HG03432 (cell line): ENCODE measurements around the gene RPL35.

Source experiments
- ATAC-seq: cut with Tn5 transposase; IDR thresholded peaks from one replicate; pipeline ENCODE4 v1.9.1; 2021; ENCODE audit warnings: mild to moderate bottlenecking, moderate library complexity; ENCODE audit not compliant: unreplicated experiment

Gene RPL35

GRCh38 chr9:124861342-124862229 lies at the start of gene RPL35, which contains the start of gene ARPC5L:
Gene RPL35, minus strand, starts transcription at chr9:124861957. Its CDS starts 45 bp downstream, at chr9:124861912.
Gene ARPC5L, plus strand, starts transcription at chr9:124862130. Its CDS starts 7,161 bp downstream, at chr9:124869291.
- ATAC-seq, result peak; percentile 91

- ATAC-seq, result no peak
Observed at GRCh38 chr9:124908098-124908497, 46.3 kb upstream of the RPL35 start.

GRCh38 chr9:124906966-124907365 lies 45.2 kb upstream of the RPL35 start:
- ATAC-seq, result no peak

- no peak for ATAC-seq
Observed at GRCh38 chr9:124899845-124900244, 38.1 kb upstream of the RPL35 start.

- ATAC-seq, result no peak
Observed at GRCh38 chr9:124897570-124898460, 36.1 kb upstream of the RPL35 start.

- ATAC-seq, result no peak
Observed at GRCh38 chr9:124894741-124895170, 33.0 kb upstream of the RPL35 start.

- ATAC-seq, result no peak
Observed at GRCh38 chr9:124894035-124894740, 32.4 kb upstream of the RPL35 start.

- no peak for ATAC-seq
Observed at GRCh38 chr9:124890179-124890578, 28.4 kb upstream of the RPL35 start.

GRCh38 chr9:124889006-124889405 lies 27.2 kb upstream of the RPL35 start:
- ATAC-seq, result no peak

GRCh38 chr9:124887832-124888231 lies 26.1 kb upstream of the RPL35 start:
- no peak for ATAC-seq

- ATAC-seq, result no peak
Observed at GRCh38 chr9:124886866-124887492, 25.2 kb upstream of the RPL35 start.

GRCh38 chr9:124886461-124886860 lies 24.7 kb upstream of the RPL35 start:
- no peak for ATAC-seq

GRCh38 chr9:124885551-124885950 lies 23.8 kb upstream of the RPL35 start:
- no peak for ATAC-seq

- ATAC-seq, result no peak
Observed at GRCh38 chr9:124884376-124884775, 22.6 kb upstream of the RPL35 start.

- ATAC-seq, result no peak
Observed at GRCh38 chr9:124882231-124882630, 20.5 kb upstream of the RPL35 start.

GRCh38 chr9:124881138-124881743 lies 19.5 kb upstream of the RPL35 start:
- ATAC-seq, result no peak

- no peak for ATAC-seq
Observed at GRCh38 chr9:124880501-124880900, 18.7 kb upstream of the RPL35 start.

GRCh38 chr9:124879226-124879625 lies 17.5 kb upstream of the RPL35 start:
- no peak for ATAC-seq

GRCh38 chr9:124878518-124878917 lies 16.8 kb upstream of the RPL35 start:
- ATAC-seq, result no peak

- ATAC-seq, result no peak
Observed at GRCh38 chr9:124878021-124878420, 16.3 kb upstream of the RPL35 start.
